Measurements from ENCODE around the gene ANO1.

- no peak for TF ChIP-seq CTCF (IDR thresholded peaks at IDR 0.05; ENCODE audit: low read length)
- no peak for TF ChIP-seq EZH2 (IDR thresholded peaks at IDR 0.05; ENCODE audit: borderline replicate concordance, low read length)
Observed at GRCh38 chr11:70066628-70067027, 11.5 kb upstream of the ANO1 start.
